Measurements from ENCODE around the gene CLPX. TPM values are rescaled to one million over a fixed set of nuclear protein-coding genes. Genes with fewer than 3 reads are reported as not detected.

Gene CLPX
- total and polyA plus RNA-seq, 7 donors = 24.4 to 87.2 (median 53.7) TPM

GRCh38 chr15:65105038-65105437, 80.1 kb downstream of the CLPX start:
- DNase-seq = no peak
- no peak for TF ChIP-seq CTCF (IDR thresholded peaks at IDR 0.05)
- H3K27ac ChIP-seq = no peak overlapping the region
- H3K9me3 ChIP-seq = no peaks in the 10 kb centered on the region
- no peaks in the 10 kb centered on the region for H3K27me3 ChIP-seq (ENCODE audit: insufficient read depth in 3 of 3, low read length in 2 of 3)
- intact Hi-C loops (cut with DNase I) = no loop called here
- no peak overlapping the region for H3K4me3 ChIP-seq
- H3K36me3 ChIP-seq (ENCODE audit: insufficient read depth in 1 of 2, low read depth in 1 of 2) = peaks cover 0 to 68% of the 10 kb centered on the region in 2 donors
- ATAC-seq = no peak
- no peaks in the 10 kb centered on the region for H3K4me1 ChIP-seq
- WGBS, 3 donors = 88 to 93% (median 89%) methylated on average over 5 of the region's 5 CpGs

DNA sequence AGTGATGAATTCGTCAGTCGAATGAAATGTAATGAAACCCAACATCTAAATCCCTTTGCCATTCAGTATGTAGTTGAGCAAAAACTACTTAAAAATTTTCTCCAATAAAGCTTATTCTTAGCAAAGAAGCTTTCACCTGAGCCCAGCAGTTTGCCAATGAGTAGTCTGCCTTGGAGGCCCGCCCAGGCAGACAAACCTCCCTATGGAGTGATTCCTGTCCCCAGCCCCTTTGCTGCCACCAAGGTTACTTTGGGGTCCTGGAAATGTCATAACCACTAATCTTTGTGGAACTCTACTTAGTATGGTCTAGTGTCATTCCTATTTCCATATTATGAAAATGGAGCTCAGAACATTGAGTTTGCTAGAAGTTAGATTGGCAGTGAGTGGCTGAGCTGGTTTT, 82.2 kb downstream of the CLPX start:
- ATAC-seq (no peak), DNase-seq (no peak)
- intact Hi-C loops (cut with DNase I) = no loop called here
- Histone ChIP-seq H3K4me3 (no peak overlapping the region), H3K4me1 (no peaks in the 10 kb centered on the region), H3K27ac (no peak overlapping the region), H3K27me3 (ENCODE audit: insufficient read depth in 3 of 3, low read length in 2 of 3) (no peaks in the 10 kb centered on the region), H3K36me3 (ENCODE audit: insufficient read depth in 1 of 2, low read depth in 1 of 2) (peaks cover 3 to 90% of the 10 kb centered on the region in 2 donors), H3K9me3 (no peaks in the 10 kb centered on the region)
- TF ChIP-seq CTCF (IDR thresholded peaks at IDR 0.05) = no peak
- WGBS, 3 donors = 96 to 98% (median 97%) methylated on average over 3 of the region's 3 CpGs

GRCh38 chr15:65101891-65102708, 83.0 kb downstream of the CLPX start:
- Histone ChIP-seq H3K27me3 (ENCODE audit: insufficient read depth in 3 of 3, low read length in 2 of 3) (no peaks in the 10 kb centered on the region), H3K27ac (no peak overlapping the region), H3K36me3 (ENCODE audit: insufficient read depth in 1 of 2, low read depth in 1 of 2) (peaks cover 4 to 91% of the 10 kb centered on the region in 2 donors), H3K4me3 (no peak overlapping the region), H3K4me1 (peaks cover 2% of the 10 kb centered on the region), H3K9me3 (no peaks in the 10 kb centered on the region)
- ATAC-seq (peak; percentile 3 to 22 (median 14)), DNase-seq (no peak)
- 61 to 75% (median 72%) methylated on average over 70 to 75 of the region's 75 CpGs for WGBS, 3 donors
- TF ChIP-seq CTCF (IDR thresholded peaks at IDR 0.05) = no peak
- intact Hi-C loops (cut with DNase I) = loop anchor here in 1 of 2 donors (1.0 kb wide), 1 partner anchor 48 kb away; no protein-coding TSS in a partner anchor

GRCh38 chr15:65101411-65101890, 83.7 kb downstream of the CLPX start:
- ATAC-seq (peak; percentile 63 to 83 (median 68)), DNase-seq (peak; percentile 70 to 81)
- intact Hi-C loops (cut with DNase I) = loop anchor here in 1 of 2 donors (1.0 kb wide), 1 partner anchor 47 kb away; no protein-coding TSS in a partner anchor
- peaks cover 4 to 87% of the 10 kb centered on the region in 2 donors for H3K36me3 ChIP-seq (ENCODE audit: insufficient read depth in 1 of 2, low read depth in 1 of 2)
- H3K4me1 ChIP-seq = peaks cover 4% of the 10 kb centered on the region
- no peaks in the 10 kb centered on the region for H3K9me3 ChIP-seq
- peak; percentile 72 for TF ChIP-seq CTCF (IDR thresholded peaks at IDR 0.05)
- H3K27ac ChIP-seq = no peak overlapping the region
- no peaks in the 10 kb centered on the region for H3K27me3 ChIP-seq (ENCODE audit: insufficient read depth in 3 of 3, low read length in 2 of 3)
- H3K4me3 ChIP-seq = no peak overlapping the region
- WGBS, 3 donors = 36 to 45% (median 41%) methylated on average over 9 of the region's 9 CpGs
